ENCODE results near the gene TLK1.
A peak's percentile ranks its signal among the peaks of the same experiment; 100 is the strongest.

Gene TLK1

GRCh38 chr2:171146633-171147032 is 14.1 kb downstream of the TLK1 start:
- H3K4me3 Mint-ChIP-seq: no peak overlapping the region
- H3K9me3 Mint-ChIP-seq: no peaks in the 10 kb centered on the region
- peaks cover 59 to 81% of the 10 kb centered on the region in 2 donors for H3K4me1 Mint-ChIP-seq (ENCODE audit: low read depth in 2 of 2)
- H3K27ac Mint-ChIP-seq: peak overlapping the region in 1 of 2 donors; percentile 4
- DNase-seq (no peak), ATAC-seq (replicated peaks) (no peak)
- H3K27me3 Mint-ChIP-seq: no peaks in the 10 kb centered on the region
- no peaks in the 10 kb centered on the region for H3K36me3 Mint-ChIP-seq (ENCODE audit: insufficient read depth)

DNA sequence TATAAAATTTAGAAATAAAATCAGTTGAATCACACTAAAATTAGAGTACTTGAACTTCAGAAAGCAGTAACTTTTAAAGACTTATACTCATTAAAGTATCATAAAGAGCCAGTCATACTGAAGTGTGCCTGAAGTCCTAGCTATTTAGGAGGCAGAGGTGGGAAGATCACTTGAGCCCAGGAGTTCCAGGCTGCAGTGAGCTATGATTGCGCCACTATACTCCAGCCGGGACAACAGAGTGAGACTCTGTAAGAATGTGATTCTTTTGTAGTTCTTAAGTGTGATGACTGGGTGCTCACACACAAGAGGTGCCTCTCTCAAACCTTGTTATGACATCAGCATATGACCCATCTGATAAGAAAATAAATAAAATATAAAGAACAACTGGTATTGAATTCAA is 14.6 kb downstream of the TLK1 start:
- H3K27me3 Mint-ChIP-seq: no peaks in the 10 kb centered on the region
- no peak for ATAC-seq (replicated peaks)
- H3K27ac Mint-ChIP-seq: no peak overlapping the region
- no peak overlapping the region for H3K4me3 Mint-ChIP-seq
- DNase-seq: no peak
- no peaks in the 10 kb centered on the region for H3K36me3 Mint-ChIP-seq (ENCODE audit: insufficient read depth)
- H3K9me3 Mint-ChIP-seq: no peaks in the 10 kb centered on the region
- H3K4me1 Mint-ChIP-seq (ENCODE audit: low read depth in 2 of 2): peaks cover 64 to 85% of the 10 kb centered on the region in 2 donors

DNA sequence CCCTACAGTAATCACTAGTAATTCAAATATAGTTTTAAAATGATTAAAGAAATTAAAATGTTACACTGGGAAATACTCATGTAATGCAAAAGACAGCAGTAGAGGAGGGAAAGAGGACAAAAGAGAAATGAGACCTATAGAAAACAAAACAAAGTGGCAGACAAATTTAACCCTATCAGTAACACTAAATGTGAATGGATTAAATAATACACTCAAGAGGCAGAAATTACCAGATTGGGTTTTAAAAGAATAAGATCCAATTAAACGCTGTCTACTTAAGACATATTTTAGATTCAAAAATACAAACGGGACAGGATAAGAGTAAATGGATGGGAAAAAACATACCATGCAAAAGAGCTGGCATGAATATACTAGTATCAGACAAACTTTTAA is 17.0 kb downstream of the TLK1 start:
- Mint-ChIP-seq H3K4me1 (ENCODE audit: low read depth in 2 of 2) (peaks cover 63 to 89% of the 10 kb centered on the region in 2 donors), H3K36me3 (ENCODE audit: insufficient read depth) (no peaks in the 10 kb centered on the region), H3K27ac (peak overlapping the region; percentile 11 to 56), H3K9me3 (no peaks in the 10 kb centered on the region), H3K27me3 (no peaks in the 10 kb centered on the region), H3K4me3 (peak overlapping the region in 1 of 2 donors; percentile 25)
- ATAC-seq (replicated peaks) (no peak), DNase-seq (no peak)

DNA sequence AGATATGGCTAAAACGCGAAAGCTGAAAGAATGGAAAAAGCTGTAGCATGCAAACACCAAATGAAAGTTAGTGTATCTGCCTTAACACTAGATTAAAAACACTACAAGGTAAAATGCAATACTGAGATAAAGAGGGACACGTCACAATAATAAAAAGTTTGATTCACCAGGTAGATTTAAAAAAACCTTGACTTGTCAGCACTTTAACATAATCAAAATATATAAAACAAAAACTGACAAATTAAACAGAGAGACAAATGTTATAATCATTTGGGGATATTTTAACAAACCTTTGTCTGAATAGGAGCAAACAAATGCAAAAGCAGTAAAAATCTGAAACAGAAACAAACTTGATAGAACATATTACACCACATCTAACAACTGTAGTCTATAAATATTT is 18.3 kb downstream of the TLK1 start:
- no peak for DNase-seq
- H3K36me3 Mint-ChIP-seq (ENCODE audit: insufficient read depth): no peaks in the 10 kb centered on the region
- peak overlapping the region in 1 of 2 donors; percentile 12 for H3K27ac Mint-ChIP-seq
- no peak for ATAC-seq (replicated peaks)
- H3K4me1 Mint-ChIP-seq (ENCODE audit: low read depth in 2 of 2): peaks cover 51 to 81% of the 10 kb centered on the region in 2 donors
- H3K9me3 Mint-ChIP-seq: no peaks in the 10 kb centered on the region
- H3K4me3 Mint-ChIP-seq: no peak overlapping the region
- H3K27me3 Mint-ChIP-seq: no peaks in the 10 kb centered on the region

DNA sequence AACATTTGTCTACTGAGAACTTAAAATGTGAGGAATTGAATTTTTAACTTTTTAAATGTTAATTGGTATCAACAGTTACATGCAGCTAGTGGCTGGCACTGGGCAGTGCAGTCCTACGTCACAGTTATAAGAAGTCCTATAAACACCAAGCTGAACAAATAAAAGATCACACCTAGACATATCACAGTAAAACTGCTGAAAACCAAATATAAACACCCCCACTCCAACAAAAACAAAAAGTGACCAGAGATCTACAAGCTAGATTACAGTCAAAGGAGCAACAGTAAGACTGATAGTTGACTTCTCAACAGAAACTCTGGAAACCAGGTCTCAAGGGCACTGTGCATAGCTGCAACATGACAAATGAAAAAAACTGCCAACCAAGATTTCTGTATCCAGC is 19.4 kb downstream of the TLK1 start:
- Mint-ChIP-seq H3K4me3 (peak overlapping the region in 1 of 2 donors; percentile 6), H3K4me1 (ENCODE audit: low read depth in 2 of 2) (peaks cover 43 to 78% of the 10 kb centered on the region in 2 donors), H3K27ac (peak overlapping the region; percentile 5 to 12), H3K9me3 (no peaks in the 10 kb centered on the region), H3K36me3 (ENCODE audit: insufficient read depth) (peaks cover under 1% of the 10 kb centered on the region), H3K27me3 (no peaks in the 10 kb centered on the region)
- DNase-seq (no peak), ATAC-seq (replicated peaks) (no peak)

DNA sequence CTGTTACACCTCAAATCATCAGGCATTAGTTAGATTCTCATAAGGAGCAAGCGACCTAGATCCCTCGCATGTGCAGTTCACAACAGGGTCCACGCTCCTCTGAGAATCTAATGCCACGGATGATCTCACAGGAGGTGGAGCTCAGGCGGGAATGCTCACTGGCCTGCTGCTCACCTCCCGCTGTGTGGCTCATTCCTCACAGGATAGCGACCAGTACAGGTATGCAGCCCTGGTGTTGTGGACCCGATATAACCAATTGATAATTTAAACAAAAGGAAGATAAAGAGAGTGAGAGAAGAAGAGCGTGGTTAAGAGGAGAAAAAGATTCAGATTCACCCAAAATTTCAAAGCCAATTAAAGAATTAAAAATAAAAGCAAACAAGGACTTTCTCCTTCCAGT is 20.8 kb downstream of the TLK1 start:
- Mint-ChIP-seq H3K27me3 (no peaks in the 10 kb centered on the region), H3K9me3 (no peaks in the 10 kb centered on the region), H3K4me1 (ENCODE audit: low read depth in 2 of 2) (peaks cover 42 to 77% of the 10 kb centered on the region in 2 donors), H3K27ac (peak overlapping the region; percentile 3 to 75), H3K36me3 (ENCODE audit: insufficient read depth) (peaks cover 6% of the 10 kb centered on the region), H3K4me3 (peak overlapping the region in 1 of 2 donors; percentile 62)
- ATAC-seq (replicated peaks): no peak
- DNase-seq: no peak

DNA sequence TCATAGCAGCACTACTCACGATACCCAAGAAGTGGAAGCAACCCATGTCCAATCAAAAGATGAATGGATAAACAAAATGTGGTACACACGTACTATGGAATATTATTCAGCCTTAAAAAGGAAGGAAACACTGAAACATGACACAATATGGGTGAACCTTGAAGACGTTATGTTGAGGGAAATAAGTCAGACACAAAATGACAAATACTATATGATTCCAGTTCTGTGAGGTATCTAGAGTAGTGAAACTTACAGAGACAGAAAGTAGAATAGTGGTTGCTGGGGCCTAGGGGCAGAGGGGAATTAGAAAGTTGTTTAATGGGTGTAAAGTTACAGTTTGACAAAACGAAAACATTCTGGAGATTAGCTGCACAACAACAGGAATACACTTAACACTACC is 24.7 kb downstream of the TLK1 start:
- no peak for DNase-seq

GRCh38 chr2:171134624-171135230 is 26.0 kb downstream of the TLK1 start:
- Mint-ChIP-seq H3K36me3 (ENCODE audit: insufficient read depth) (peaks cover 8% of the 10 kb centered on the region), H3K4me1 (ENCODE audit: low read depth in 2 of 2) (peaks cover 31 to 64% of the 10 kb centered on the region in 2 donors), H3K27ac (peak overlapping the region in 1 of 2 donors; percentile 5), H3K27me3 (no peaks in the 10 kb centered on the region), H3K9me3 (no peaks in the 10 kb centered on the region), H3K4me3 (no peak overlapping the region)
- DNase-seq (no peak), ATAC-seq (replicated peaks) (no peak)

More for the DNA sequence above, 24.7 kb downstream of the TLK1 start:
- no peaks in the 10 kb centered on the region for H3K9me3 Mint-ChIP-seq
- no peak for ATAC-seq (replicated peaks)
- H3K27ac Mint-ChIP-seq: peak overlapping the region; percentile 14 to 72
- H3K4me3 Mint-ChIP-seq: peak overlapping the region in 1 of 2 donors; percentile 24
- no peaks in the 10 kb centered on the region for H3K27me3 Mint-ChIP-seq
- H3K4me1 Mint-ChIP-seq (ENCODE audit: low read depth in 2 of 2): peaks cover 32 to 66% of the 10 kb centered on the region in 2 donors
- peaks cover 6% of the 10 kb centered on the region for H3K36me3 Mint-ChIP-seq (ENCODE audit: insufficient read depth)

DNA sequence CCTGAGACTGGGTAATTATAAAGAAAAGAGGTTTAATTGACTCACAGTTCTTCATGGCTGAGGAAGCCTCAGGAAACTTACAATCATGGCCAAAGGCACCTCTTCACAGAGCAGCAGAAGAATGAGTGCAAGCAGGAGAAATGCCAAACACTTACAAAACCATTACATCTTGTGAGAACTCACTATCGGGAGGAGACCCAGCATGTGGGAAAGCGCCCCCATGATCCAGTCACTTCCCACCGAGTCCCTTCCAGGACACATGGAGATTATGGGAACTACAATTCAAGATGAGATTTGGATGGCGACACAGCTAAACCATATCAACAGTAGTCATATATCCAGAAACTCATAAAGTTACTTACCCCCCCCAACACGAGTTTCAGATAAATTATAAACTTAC is 28.6 kb downstream of the TLK1 start:
- H3K27ac Mint-ChIP-seq: peak overlapping the region in 1 of 2 donors; percentile 38
- H3K27me3 Mint-ChIP-seq: no peaks in the 10 kb centered on the region
- peaks cover 35 to 66% of the 10 kb centered on the region in 2 donors for H3K4me1 Mint-ChIP-seq (ENCODE audit: low read depth in 2 of 2)
- peaks cover 8% of the 10 kb centered on the region for H3K36me3 Mint-ChIP-seq (ENCODE audit: insufficient read depth)
- H3K4me3 Mint-ChIP-seq: no peak overlapping the region
- no peaks in the 10 kb centered on the region for H3K9me3 Mint-ChIP-seq
- ATAC-seq (replicated peaks): no peak
- DNase-seq: no peak

DNA sequence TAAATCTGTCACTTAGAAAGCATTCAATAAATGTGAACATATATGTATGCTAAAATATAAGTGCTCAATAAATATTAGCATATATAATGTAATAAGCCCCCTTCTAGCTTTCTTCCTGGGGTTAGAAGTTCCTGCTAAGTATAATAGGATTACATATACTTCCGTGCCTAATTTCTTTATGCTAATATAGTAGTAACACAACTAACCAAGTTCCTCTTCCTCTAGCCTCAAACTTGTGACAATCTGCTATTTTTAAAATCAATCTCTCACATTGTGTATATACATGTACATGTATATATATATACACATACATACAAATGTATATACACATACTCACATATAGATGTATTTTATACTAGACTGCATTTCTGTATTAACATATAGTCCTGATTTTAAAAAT is 32.2 kb downstream of the TLK1 start:
- Mint-ChIP-seq H3K36me3 (ENCODE audit: insufficient read depth) (peaks cover 5% of the 10 kb centered on the region), H3K9me3 (no peaks in the 10 kb centered on the region), H3K27ac (no peak overlapping the region), H3K4me3 (no peak overlapping the region), H3K27me3 (no peaks in the 10 kb centered on the region), H3K4me1 (ENCODE audit: low read depth in 2 of 2) (peaks cover 30 to 65% of the 10 kb centered on the region in 2 donors)
- DNase-seq: no peak
- ATAC-seq (replicated peaks): no peak

GRCh38 chr2:171124541-171124940 is 36.2 kb downstream of the TLK1 start:
- Mint-ChIP-seq H3K4me3 (no peak overlapping the region), H3K9me3 (no peaks in the 10 kb centered on the region), H3K36me3 (ENCODE audit: insufficient read depth) (peaks cover 3% of the 10 kb centered on the region), H3K4me1 (ENCODE audit: low read depth in 2 of 2) (peaks cover 20 to 63% of the 10 kb centered on the region in 2 donors), H3K27ac (no peak overlapping the region), H3K27me3 (no peaks in the 10 kb centered on the region)
- DNase-seq (no peak), ATAC-seq (replicated peaks) (no peak)

DNA sequence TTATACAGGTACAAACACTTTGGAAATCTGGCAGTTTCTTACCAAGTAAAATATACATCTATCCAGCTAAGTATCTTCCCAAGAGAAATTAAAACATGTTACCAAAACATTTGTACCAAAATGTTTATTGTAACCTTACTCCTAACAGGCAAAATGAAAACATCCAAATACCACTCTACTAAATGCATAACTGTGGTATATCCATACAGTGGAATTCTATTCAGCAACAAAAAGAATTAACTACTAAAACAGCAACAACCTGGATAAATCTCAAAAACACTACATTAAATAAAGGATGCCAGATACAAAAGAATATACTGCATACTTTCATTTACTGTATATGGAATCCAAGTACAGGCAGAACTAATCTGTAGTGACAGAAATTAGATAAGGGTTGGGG is 51.1 kb downstream of the TLK1 start:
- Mint-ChIP-seq H3K27ac (peak overlapping the region; percentile 36), H3K36me3 (ENCODE audit: insufficient read depth) (peaks cover 12% of the 10 kb centered on the region), H3K27me3 (no peaks in the 10 kb centered on the region), H3K4me3 (no peak overlapping the region), H3K9me3 (no peaks in the 10 kb centered on the region), H3K4me1 (ENCODE audit: low read depth in 2 of 2) (peaks cover 37 to 65% of the 10 kb centered on the region in 2 donors)
- DNase-seq (no peak), ATAC-seq (replicated peaks) (no peak)

GRCh38 chr2:171109020-171109419 is 51.7 kb downstream of the TLK1 start:
- DNase-seq (no peak), ATAC-seq (replicated peaks) (no peak)
- Mint-ChIP-seq H3K27ac (peak overlapping the region; percentile 36), H3K36me3 (ENCODE audit: insufficient read depth) (peaks cover 10% of the 10 kb centered on the region), H3K4me1 (ENCODE audit: low read depth in 2 of 2) (peaks cover 35 to 64% of the 10 kb centered on the region in 2 donors), H3K9me3 (no peaks in the 10 kb centered on the region), H3K4me3 (no peak overlapping the region), H3K27me3 (no peaks in the 10 kb centered on the region)

DNA sequence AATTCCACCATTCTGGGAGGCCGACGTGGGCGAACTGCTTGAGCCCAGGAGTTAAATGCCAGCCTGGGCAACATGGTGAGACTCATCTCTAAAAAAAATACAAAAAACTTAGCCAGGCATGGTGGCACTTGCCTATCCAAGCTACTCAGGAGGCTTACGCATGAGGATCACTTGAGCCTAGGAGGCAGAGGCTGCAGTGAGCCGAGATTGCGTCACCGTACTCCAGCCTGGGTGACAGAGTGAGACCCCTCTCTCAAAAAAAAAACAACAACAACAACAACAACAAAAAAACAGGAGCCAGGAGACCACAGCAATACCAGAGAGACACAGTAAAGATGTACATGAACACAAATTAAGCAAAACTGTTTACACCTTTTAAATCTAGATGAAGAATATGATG is 52.9 kb downstream of the TLK1 start:
- Mint-ChIP-seq H3K4me1 (ENCODE audit: low read depth in 2 of 2) (peaks cover 34 to 73% of the 10 kb centered on the region in 2 donors), H3K4me3 (no peak overlapping the region), H3K27ac (peak overlapping the region in 1 of 2 donors; percentile 8), H3K27me3 (no peaks in the 10 kb centered on the region), H3K9me3 (no peaks in the 10 kb centered on the region), H3K36me3 (ENCODE audit: insufficient read depth) (peaks cover 9% of the 10 kb centered on the region)
- ATAC-seq (replicated peaks): no peak
- no peak for DNase-seq

Data from effector memory CD8-positive, alpha-beta T cell (primary cell).